HG03280 (cell line): ENCODE measurements around the gene NCR3LG1.
"Not testable (repeated sequence)": the region's sequence is repeated elsewhere in the genome, so short reads cannot be mapped to it uniquely, and the experiment has no call there.

ENCODE experiments used
- ATAC-seq: cut with Tn5 transposase; IDR thresholded peaks from one replicate; pipeline ENCODE4 v1.9.1; 2021; ENCODE audit warnings: mild to moderate bottlenecking, moderate library complexity; ENCODE audit not compliant: unreplicated experiment

NCR3LG1 gene

DNA sequence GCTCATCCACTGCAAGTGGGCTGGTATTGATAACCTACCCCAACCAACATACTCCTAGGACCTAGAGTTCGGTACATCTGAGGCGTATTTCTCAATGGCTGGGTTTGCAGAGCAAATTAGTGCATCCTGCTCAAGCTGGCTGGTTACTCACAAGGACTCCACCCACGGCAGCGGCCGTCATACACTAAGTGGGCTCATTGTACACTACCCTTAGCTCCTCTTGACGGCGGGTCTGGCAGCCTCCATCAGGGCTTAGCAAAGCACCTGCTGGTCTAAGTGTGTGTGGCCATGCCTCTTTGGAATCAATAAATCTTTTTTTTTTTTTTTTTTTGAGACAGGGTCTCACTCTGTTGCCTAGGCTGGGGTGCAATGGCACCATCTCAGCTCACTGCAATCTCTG lies 57.0 kb downstream of the NCR3LG1 start:
- ATAC-seq, result no peak

GRCh38 chr11:17410606-17411379 lies 59.2 kb downstream of the NCR3LG1 start:
- ATAC-seq, result no peak

GRCh38 chr11:17411418-17411817 lies 59.8 kb downstream of the NCR3LG1 start:
- ATAC-seq, result no peak

DNA sequence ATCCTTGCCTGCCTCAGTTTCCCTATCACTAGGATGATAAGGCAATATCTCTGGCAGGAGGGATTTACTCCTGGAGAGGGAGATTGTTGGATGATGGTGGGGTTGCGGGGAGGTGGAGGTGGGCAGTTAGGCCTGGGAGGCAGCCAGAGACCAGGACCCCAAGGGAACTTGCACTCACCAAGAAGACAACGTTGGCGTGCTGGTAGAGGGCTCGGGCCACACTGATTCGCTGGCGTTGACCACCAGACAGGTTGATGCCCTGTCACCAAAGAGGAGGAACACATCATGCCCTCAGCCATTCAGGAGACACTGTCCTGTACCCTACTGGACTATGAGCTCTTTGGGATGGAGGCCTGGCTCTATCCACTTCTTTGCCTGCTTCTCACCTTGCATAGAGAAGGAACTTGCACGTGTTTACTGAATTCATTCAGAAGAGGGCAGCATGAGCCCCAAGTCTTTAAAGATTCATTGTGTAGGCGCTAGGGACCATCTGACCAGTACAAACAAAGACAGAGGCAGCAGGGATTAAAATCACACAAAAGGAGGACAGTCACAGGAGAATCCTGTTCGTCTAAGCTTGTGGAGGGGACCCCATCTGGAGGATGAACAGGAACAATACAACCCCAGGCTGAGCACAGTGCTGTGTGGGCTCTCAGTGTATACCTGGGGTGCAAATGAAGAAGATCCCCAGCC lies 61.0 kb downstream of the NCR3LG1 start:
- ATAC-seq, result no peak

GRCh38 chr11:17413414-17414316 lies 62.1 kb downstream of the NCR3LG1 start:
- ATAC-seq, result no peak

DNA sequence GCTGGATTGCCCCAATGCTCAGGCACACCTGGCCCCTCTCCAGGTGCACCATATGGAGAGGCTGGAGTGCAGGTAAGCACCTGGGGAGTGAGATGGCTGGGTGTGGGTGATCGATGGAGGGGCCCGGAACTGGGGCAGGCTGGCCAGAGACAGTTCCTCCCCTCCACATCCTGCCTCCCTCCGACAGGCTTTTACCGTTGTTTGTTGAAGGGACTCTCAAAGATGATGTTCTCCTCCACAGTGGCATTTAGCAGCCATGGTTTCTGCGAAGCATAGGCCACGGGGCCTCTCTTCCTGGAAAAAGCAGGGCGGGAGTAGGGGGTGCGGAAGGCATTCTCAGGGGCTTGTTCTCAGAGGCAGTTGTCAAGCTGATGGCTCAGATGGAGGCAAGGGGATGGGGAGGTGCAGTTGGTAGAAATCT lies 62.7 kb downstream of the NCR3LG1 start:
- no peak for ATAC-seq

DNA sequence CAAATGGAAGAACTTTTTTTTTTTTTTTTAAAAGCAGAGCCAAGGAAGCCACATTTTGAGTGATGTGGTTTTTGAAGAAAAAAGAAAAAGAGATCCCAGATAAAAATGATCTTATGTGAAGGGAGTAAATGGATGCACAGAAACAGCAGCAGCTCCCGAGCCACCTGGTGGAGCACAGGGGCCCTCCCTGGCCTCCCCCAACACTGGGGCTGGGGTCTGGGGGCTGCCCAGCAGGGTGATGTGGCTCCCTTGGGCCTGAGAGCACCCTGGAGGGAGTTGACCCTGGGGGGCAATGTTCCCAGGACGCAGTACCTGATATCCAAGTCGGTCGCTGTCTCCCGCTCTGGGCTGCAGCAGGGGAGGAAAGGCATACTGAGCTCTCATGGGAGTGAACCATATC lies 63.4 kb downstream of the NCR3LG1 start:
- ATAC-seq, result no peak

- ATAC-seq, result no peak
Observed at GRCh38 chr11:17415523-17416104, 64.0 kb downstream of the NCR3LG1 start.

DNA sequence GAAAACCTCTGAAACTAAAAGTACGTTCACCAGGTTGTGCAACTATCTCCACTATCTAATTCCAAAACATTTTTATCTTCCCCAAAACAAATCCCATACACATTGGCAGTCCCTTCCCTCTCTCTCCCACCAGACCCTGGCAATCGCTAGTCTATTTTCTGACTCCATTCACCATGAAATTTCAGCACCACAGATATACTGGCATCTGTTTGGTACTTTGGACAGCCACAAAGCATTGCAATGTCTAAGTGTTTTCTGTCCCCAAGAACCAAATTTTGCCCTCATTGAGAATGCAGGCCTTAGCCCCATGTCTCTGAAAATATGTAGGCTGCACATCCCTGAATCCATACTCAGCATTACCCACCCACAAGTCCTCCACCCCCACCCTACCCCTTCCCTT lies 64.9 kb downstream of the NCR3LG1 start:
- no peak for ATAC-seq

DNA sequence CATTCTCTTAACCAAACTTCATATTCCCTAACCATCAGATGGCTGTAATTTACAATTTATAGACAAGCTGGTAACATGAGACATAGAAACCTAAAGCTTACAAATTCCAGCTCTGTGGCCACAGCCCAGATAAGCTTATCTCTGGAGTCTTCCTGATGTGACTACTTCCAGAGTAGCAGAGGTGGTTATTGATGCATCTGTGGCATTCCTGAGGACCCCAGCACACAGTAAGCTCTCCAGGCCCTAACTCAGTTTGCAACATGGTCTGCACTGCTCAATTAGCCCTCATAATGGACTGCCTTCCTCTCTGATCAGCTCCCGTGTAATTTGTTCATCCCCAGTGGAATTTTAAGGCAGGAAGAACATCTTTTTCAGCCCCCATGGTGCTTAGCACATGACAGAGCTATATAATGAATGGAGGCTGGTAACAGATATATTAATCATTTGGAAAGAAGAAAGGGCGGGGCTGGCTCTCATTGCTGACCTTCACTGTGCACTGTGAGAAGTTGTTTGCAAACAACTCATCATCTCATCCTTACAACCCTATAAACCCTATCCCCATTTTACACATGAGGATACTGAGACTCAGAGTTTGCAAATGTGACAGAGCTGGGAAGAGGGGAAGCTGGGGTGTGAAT lies 67.0 kb downstream of the NCR3LG1 start:
- no peak for ATAC-seq

DNA sequence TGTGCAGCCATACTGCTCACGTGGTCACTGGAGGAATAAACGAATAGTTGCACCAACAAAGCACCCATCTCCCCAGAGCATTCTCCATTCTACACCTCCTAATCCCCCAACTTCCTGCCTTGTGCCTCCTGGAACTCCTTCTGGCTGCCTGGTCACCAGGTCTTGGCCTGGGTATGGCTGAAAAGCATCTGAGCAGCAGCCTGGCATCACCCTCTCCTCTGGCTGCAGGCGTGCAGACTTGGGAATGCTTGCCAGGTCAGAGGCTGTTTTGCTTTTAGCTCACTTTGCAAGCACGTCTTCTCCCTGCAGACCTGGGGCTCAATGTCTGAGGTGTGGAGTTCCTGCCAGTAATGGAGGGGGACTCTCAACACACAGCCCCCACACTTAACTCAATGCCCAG lies 70.2 kb downstream of the NCR3LG1 start:
- ATAC-seq, result no peak

GRCh38 chr11:17423533-17424310 lies 72.1 kb downstream of the NCR3LG1 start:
- ATAC-seq, result no peak

GRCh38 chr11:17426233-17426632 lies 74.6 kb downstream of the NCR3LG1 start:
- ATAC-seq, result not testable (repeated sequence)
